ENCODE data around the gene APP.

APP gene

GRCh38 chr21:25862112-25862511 lies 308.5 kb downstream of the APP start:
- no peaks in the 10 kb centered on the region for H3K9me3 ChIP-seq (ENCODE audit: control insufficient read depth, low read length)
- TF ChIP-seq CTCF (IDR thresholded peaks at IDR 0.05): no peak
- H3K4me3 ChIP-seq (ENCODE audit: low read depth, low read length): no peak overlapping the region
- no peak overlapping the region for H2AFZ ChIP-seq
- H3K79me2 ChIP-seq: no peaks in the 10 kb centered on the region
- H3K4me2 ChIP-seq (ENCODE audit: low read length): no peak overlapping the region
- H3K36me3 ChIP-seq (ENCODE audit: control insufficient read depth, insufficient read depth, low read length): no peaks in the 10 kb centered on the region
- H3K27me3 ChIP-seq (ENCODE audit: control insufficient read depth, insufficient read depth, low read length): no peaks in the 10 kb centered on the region
- H3K9ac ChIP-seq: no peak overlapping the region
- H3K4me1 ChIP-seq: no peaks in the 10 kb centered on the region
- no peak overlapping the region for H3K27ac ChIP-seq

DNA sequence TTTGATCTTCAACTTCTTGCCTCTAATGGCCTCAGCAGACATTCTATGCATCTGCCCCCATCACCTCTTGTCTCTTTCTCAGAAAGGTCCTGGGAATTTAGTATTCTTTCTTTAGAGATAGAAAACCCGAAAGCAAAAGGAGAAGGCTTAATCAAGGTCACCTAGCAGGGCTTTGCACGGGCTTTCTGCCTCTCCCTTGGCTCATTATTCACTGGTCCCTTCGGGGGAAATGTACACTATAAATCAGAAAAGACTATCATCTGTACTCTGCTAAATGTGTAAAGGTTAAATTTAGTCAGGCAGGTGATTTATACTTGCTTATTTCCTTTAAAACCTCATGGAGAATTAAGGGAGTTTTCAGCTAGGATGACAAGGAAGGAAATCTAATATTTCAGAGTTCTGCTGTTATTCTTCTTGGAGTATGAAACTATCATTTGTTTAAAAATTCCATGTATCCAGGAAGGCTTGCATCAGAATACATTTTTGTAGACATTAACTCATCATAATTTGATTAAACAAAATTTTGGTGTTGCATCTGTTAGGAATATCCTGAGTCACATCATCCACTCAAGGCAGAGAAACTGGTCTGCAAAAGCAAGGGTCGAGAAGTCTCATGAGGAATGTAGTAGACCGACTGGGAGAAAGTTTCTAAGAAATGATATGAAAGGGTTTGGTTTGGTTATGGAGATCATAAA lies 311.2 kb downstream of the APP start:
- no peaks in the 10 kb centered on the region for H3K79me2 ChIP-seq
- no peak overlapping the region for H3K27ac ChIP-seq
- H2AFZ ChIP-seq: no peak overlapping the region
- H3K27me3 ChIP-seq (ENCODE audit: control insufficient read depth, insufficient read depth, low read length): no peaks in the 10 kb centered on the region
- no peaks in the 10 kb centered on the region for H3K36me3 ChIP-seq (ENCODE audit: control insufficient read depth, insufficient read depth, low read length)
- H3K4me1 ChIP-seq: no peaks in the 10 kb centered on the region
- TF ChIP-seq CTCF (IDR thresholded peaks at IDR 0.05): no peak
- H3K4me2 ChIP-seq (ENCODE audit: low read length): no peak overlapping the region
- no peak overlapping the region for H3K9ac ChIP-seq
- H3K9me3 ChIP-seq (ENCODE audit: control insufficient read depth, low read length): no peaks in the 10 kb centered on the region
- H3K4me3 ChIP-seq (ENCODE audit: low read depth, low read length): no peak overlapping the region

DNA sequence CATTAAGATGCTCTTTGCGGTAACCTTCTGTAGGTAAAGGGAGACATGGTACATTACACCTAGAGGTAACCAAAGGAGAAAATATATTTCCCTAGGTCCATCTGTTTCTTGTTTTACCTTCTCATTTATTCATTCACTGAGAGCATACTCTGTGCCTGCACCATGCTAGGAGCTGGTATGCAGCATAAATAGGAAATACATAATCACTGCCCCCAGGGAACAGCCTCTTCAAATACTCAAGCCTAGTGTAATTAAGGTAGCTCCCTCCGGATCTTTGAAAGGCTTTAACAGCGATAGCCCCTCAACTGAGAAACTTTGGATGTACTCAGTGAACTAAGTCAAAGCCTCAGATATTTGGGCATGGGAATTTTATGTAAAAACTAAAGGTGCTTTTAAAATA lies 312.2 kb downstream of the APP start:
- no peaks in the 10 kb centered on the region for H3K4me1 ChIP-seq
- H3K79me2 ChIP-seq: no peaks in the 10 kb centered on the region
- no peak overlapping the region for H3K4me3 ChIP-seq (ENCODE audit: low read depth, low read length)
- H2AFZ ChIP-seq: no peak overlapping the region
- no peaks in the 10 kb centered on the region for H3K9me3 ChIP-seq (ENCODE audit: control insufficient read depth, low read length)
- H3K27ac ChIP-seq: no peak overlapping the region
- H3K27me3 ChIP-seq (ENCODE audit: control insufficient read depth, insufficient read depth, low read length): no peaks in the 10 kb centered on the region
- no peak overlapping the region for H3K4me2 ChIP-seq (ENCODE audit: low read length)
- H3K36me3 ChIP-seq (ENCODE audit: control insufficient read depth, insufficient read depth, low read length): no peaks in the 10 kb centered on the region
- TF ChIP-seq CTCF (IDR thresholded peaks at IDR 0.05): no peak
- no peak overlapping the region for H3K9ac ChIP-seq

- no peak overlapping the region for H3K27ac ChIP-seq
- no peak overlapping the region for H3K4me2 ChIP-seq (ENCODE audit: low read length)
- H2AFZ ChIP-seq: no peak overlapping the region
- H3K4me3 ChIP-seq (ENCODE audit: low read depth, low read length): no peak overlapping the region
- no peaks in the 10 kb centered on the region for H3K79me2 ChIP-seq
- no peaks in the 10 kb centered on the region for H3K4me1 ChIP-seq
- H3K36me3 ChIP-seq (ENCODE audit: control insufficient read depth, insufficient read depth, low read length): no peaks in the 10 kb centered on the region
- H3K9me3 ChIP-seq (ENCODE audit: control insufficient read depth, low read length): no peaks in the 10 kb centered on the region
- TF ChIP-seq CTCF (IDR thresholded peaks at IDR 0.05): no peak
- H3K27me3 ChIP-seq (ENCODE audit: control insufficient read depth, insufficient read depth, low read length): no peaks in the 10 kb centered on the region
- no peak overlapping the region for H3K9ac ChIP-seq
Measured at GRCh38 chr21:25857308-25858074, 313.1 kb downstream of the APP start.

Measured in parathyroid adenoma (tissue), 2 donors.